GM18507 (cell line): ENCODE data around the gene DNM2.
"Not testable (repeated sequence)": the region's sequence is repeated elsewhere in the genome, so short reads cannot be mapped to it uniquely, and the experiment has no call there.

Experiments used
- DNase-seq: peaks from one replicate; pipeline ENCODE4 v3.0.0; 2011; ENCODE audit warnings: low read depth; ENCODE audit not compliant: insufficient read length; ENCODE audit errors: extremely low spot score
- FAIRE-seq: peaks from 2 replicates; lab custom pipeline; 2011; peaks lifted over from hg19 to GRCh38; lab: Jason Lieb, UNC

The DNM2 gene

DNA sequence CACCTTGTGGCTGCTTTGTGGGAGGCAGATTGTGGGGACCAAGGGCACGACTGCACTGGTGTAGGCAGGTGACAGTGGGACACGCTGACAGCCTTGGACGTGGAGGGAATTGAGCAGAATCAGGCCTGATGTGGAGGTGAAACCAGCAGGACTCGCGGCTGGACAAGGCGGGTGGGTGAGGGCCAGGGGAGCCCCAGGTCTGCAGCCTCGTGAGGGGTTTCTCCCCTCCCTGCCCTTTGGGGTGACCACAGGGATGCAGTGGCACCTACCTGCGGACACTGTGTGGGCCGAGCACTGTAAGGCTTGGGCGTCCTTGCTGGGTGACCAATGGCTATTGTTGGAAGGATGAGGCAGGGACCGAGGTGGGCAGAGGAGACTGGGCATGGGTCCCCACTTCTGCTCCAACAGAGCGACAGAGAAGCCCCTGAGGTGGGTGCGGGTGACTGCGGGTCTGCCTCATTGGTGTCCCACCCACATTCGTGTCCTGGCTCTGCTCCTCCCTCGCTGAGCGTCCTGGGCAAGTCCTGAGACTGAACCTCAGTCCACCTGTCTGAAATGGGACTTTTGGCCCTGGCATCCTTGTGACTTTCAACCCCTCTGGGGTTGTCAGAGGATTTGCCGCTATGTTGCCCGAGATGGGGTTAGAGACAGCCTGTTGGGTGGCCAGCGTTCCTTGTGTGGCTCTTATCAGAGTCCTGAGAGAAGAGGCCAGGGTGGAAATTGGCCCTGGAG lies 30.5 kb downstream of the DNM2 start:
- FAIRE-seq (no peak), DNase-seq (no peak)

DNA sequence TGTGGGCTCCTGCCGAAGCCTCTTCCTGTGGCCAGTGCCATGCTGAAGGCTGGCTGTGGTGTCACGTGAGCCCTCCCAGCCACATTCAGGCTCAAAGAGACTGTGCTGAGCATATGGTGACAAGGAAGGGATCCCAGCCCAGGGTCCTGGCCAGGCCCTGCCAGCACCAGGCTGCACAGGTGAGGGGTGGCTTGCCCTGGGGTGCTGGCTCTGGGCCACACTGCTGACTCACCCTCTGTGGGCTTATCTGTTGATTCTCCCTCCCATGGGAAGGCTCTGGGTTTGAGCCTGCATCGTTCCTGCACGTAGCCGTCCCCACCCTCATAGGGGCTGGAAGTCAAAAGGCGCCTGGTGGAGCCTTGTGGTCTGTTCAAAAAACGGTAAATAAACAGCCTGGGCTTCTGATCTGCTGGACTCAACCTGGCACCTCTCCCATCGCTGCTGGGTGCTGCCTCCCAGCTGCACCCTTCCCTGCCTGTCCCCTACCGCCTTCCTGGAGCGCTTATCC lies 31.1 kb downstream of the DNM2 start:
- DNase-seq, result no peak
- FAIRE-seq, result no peak

DNA sequence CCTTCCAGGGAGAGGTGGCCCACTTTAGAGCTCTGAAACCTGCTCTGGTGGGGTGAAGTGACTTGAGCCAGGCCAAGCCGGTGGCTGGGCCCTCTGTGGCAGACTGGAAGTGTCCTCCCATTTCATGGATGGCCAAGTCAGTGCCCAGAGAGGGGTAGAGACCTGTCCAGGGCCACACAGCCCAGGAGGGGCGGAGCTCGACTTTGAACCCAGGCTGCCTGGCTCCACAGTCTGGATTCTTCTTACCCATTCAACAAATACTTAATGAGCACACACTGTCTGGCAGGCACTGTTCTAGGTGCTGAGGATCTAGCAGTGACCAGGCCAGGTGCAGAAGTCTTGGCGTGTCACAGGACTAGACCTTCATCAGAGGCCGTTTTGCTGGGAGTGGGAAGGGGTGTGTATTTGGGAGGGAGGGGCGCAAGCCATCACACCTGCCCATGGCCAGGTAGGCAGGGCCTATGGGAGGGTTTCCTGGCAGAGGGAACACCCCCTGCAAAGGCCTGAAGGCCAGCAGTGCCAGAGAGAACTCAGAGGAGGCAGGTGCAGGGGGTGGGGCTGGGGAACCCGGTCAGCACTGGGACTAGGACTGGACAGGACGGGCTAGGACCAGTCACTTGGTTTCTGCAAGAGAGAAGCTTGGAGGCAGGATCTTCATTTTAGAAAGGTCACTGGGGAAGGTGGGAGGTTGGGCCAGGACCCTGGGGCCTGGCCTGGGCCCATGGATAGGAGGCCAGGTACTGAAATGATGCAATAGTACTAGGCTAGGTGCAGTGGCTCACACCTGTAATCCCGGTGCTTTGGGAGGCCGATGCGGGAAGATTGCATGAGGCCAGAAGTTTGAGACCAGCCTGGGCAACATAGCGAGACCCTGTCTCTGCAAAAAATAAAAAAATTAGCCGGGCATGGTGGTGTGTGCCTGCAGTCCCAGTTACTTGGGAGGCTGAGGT lies 31.8 kb downstream of the DNM2 start:
- FAIRE-seq (no peak), DNase-seq (no peak)

DNA sequence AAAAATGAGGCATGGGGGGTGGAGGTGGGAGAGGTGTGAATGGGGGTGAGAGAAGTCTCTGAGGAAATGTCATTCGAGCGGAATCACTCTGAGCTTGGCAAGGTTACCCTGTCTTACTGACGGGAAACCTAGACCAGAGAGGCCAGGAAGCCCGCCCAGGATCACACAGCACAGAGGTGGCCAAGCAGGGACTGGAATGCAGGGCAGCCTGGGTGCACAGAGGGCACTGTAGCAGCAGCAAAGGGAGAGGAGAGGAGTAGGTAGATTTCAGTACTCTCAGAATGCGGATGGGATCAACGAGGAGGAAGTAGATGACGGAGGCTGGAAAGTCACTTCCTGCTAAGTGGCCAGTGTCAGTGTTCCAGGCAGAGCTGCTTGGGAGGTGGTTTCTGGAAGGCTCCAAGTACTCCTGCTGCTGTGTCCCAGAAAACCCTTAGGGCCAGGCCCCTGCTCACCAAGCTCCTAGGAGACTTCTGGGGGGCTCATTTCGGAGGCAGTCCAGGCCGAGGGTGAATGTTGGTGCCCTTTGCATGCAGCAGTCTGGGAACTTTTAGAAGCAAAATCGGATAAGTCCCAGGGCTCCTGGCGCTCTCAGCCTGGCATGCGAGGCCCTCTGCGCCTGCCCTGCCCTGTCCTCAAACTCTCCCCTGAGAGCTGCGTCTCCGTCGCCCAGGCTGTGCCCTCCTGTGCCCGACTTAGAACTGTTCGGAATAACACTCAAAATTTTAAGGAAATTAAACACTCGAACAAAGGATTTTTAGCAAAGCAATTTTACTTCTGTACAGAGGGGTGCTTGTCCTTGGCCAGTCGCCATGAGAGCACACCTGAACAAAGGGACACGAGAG lies 33.5 kb downstream of the DNM2 start:
- DNase-seq (no peak), FAIRE-seq (no peak)

DNA sequence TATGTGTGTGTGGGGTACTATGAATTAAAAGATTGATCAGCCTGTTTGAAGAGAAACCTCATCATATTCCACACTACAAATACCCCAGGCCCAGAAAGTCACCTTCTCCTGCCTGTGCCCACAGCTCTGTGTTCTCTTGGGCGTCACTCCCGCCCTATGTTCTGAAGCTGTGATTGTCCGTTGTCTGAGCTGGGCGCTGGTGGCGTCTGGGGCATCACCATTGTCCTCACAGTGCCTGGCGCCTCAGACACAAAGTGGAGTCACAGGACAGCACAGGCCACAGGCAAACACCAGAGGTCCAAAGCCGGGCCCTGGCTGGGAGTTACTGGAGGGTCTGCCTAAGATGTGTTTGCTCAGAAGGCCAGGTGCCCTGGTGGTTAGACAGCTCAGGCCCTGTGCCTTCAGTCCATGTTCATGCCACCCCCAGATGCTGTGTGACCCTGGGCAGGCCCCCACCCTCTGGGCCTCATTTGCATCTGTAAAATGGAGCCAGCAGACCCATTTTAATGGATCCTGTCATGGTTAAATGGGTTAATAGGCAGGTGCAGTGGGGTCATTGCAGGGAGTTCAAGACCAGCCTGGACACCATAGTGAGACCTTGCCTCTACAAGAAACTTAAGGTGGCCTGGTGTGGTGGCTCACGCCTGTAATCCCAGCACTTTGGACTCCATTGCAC lies 34.5 kb downstream of the DNM2 start:
- DNase-seq (no peak), FAIRE-seq (no peak)

DNA sequence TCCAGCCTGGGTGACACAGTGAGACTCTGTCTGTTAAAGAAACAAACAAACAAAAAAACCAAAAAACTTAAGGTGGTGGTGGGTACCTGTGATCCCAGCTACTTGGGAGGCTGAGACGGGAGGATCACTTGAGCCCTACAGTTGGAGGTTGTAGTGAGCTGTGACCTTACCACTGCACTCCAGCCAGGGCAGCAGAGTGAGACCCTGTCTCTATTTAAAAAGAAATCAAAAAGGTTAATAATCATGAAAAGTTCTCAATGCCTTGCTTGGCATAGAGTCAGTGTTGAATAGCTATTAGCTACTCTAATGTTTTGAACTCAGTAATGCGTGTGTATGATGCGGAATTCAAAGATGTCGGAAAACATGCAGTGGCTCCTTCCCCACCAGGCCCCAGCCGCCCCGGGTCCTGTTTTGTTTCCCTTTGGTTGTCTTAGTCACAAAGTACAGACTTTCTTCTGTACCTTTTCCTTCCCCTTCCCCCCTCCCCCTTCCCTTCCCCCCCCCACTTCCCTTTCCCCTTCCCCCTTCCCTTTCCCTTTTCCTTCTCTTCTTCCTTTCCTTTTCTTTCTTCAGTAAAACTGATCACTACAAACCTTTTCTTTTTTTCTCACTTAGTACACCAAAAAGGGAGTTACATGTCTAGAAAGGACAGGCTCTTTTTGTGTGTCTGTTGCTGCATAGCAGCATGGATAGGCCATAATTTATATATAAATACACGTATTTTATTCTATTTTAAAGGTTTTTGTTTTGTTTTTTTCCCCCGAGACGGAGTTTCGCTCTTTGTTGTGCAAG lies 35.2 kb downstream of the DNM2 start:
- no peak for DNase-seq

DNA sequence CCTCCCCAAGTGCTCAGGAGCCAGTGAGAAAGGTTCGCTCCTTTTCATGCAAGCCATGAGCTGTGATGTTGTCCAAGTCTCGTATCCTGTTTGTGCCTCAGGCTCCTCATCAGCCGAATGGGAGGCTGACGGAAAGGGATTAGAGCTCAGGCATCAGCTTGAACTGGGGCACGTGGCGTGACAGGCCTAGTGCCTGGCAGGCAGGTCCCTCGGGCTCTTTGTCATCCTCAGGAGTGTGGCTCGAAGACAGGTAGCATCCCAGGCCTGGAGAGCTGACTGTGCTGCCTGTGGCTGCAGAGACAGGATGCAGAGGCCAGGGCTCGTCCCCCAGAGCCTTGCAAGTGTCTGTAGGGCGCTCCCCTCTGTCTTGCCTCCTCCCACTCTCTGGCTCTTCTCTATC lies 38.5 kb downstream of the DNM2 start:
- no peak for FAIRE-seq
- DNase-seq, result no peak

More for the DNA sequence above, 35.2 kb downstream of the DNM2 start:
- no peak for FAIRE-seq

DNA sequence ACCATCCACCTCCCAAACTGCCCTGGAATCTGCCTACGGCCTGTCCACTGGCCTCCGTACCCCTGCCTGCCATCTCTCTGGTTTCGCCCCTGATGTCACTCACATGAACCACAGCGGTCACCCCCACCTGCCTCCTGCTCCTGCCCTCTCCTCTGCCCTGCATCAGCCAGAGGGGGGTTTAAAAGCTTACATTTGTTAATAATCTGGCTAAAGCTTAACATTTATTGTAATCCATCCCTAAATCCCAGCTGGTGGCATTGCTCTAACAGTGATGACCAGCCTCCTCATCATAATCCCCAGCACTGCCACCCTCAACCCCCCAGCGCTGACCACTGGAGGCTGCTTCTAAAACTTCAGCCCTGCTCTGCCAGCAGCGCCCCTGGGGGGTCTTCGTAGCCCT lies 38.9 kb downstream of the DNM2 start:
- DNase-seq (no peak), FAIRE-seq (no peak)

DNA sequence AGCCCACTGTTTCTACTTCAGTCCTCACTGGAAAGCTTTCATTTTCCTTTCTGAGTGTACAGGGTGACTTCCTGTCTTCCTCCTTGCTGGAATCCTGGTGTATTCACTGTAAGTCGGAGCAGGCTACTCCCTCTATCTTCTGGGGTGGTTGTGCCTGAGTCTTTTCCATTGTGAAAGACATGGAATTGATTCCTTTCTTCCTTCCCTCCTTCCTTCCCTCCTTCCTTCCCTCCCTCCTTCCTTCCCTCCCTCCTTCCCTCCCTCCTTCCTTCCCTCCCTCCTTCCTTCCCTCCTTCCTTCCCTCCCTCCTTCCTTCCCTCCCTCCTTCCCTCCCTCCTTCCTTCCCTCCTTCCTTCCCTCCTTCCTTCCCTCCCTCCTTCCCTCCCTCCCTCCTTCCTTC lies 40.2 kb downstream of the DNM2 start:
- DNase-seq, FAIRE-seq: not testable (repeated sequence)

DNA sequence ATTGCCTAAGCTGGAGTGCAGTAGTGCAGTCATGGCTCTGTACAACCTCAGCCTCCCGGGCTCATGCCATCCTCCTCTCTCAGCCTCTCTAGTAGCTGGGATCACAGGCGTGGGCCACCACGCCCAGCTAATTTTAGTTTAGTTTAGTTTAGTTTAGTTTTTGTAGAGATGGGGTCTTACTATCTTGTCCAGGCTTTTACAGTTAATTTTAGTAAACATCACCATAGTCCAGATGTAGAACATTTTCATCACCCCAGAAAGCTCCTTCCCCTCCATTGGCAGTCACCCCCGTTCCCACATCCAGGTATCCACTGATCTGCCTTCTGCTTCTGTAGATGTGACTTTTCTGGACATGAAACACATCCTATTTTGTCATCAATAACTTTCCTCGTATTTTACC lies 41.1 kb downstream of the DNM2 start:
- DNase-seq (no peak), FAIRE-seq (no peak)

DNA sequence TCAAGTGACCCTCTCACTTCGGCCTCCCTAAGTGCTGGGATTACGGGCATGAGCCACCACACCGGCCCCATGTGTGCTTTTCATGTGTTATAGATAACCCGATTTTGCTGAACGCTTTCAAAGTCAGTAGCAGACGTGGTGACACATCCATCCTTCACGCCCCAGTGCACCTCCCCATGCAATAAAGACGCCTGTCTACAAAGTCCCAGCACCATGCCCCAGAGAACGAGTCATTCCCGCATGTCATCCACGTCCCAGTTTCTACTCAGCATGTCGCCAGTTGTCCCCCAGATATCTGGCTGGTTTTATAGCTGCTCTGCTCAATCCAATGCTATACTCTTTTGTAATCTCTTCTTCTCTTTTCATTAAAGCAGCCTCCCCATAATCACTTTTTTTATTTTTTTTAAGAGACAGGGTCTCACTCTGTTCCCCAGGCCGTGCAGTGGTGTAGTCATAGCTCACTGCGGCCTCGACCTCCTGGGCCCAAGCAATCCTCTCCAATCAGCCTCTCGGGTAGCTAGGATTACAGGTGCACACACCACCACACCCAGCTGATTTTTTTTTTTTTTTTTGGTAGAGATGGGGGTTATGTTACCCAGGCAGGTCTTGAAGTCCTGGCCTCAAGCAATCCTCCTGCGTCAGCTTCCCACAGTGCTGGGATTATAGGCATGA lies 42.5 kb downstream of the DNM2 start:
- peak; percentile 20 for DNase-seq

DNA sequence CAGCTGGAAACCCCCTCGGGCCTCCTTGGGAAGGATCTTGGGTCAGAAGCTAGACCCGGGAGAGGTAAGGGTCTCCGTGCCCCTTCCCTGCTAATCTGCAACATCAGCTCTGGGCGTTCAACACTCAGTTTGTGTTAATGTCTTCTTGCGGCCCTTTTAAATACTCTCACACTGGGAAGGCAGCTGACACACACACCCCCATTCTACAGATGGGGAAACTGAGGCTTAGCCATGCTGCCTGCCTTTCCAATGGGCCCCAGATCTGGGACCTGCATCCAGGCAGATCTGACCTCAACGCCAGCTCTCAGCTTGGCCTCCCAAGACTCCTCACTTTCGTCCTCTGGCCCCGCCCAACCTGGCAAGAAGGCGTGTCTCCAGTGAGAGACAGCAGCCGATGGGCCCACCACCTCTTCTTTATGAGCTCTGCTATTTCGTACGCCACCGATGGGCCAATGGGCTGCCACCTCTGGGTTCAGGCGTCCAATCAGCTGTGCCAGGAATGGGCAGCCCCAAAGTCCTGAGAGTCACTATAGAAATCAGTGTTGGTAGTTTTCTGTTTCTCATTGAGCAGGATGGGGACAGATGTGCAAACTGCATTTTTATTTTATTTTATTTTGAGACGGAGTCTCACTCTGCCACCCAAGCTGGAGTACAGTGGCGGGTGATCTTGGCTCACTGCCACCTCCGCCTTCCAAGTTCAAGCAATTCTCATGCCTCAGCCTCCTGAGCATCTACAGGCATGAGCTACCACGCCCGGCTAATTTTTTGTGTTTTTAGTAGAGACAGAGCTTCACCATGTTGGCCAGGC lies 43.8 kb downstream of the DNM2 start:
- FAIRE-seq (no peak), DNase-seq (no peak)

More for the DNA sequence above, 42.5 kb downstream of the DNM2 start:
- no peak for FAIRE-seq

DNA sequence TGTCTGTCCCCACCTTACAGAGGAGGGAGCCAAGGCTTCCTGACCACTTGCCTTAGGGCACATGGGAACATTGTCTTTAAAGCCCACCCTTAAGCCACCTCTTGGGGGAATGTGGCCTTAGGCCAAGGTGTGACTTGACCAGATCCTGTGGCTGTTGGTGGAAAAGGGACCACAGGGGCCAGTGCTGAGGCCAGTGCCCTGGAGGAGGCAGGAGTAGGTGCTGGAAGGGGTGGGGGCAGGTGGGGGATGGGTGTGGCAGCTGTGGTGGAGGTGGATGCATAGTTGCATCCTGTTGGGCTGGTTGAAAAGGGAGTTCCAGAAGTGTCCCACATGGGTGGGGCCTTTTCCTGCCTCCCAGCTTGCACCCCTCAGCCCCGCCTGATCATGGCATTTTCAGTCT lies 44.8 kb downstream of the DNM2 start:
- no peak for FAIRE-seq

DNA sequence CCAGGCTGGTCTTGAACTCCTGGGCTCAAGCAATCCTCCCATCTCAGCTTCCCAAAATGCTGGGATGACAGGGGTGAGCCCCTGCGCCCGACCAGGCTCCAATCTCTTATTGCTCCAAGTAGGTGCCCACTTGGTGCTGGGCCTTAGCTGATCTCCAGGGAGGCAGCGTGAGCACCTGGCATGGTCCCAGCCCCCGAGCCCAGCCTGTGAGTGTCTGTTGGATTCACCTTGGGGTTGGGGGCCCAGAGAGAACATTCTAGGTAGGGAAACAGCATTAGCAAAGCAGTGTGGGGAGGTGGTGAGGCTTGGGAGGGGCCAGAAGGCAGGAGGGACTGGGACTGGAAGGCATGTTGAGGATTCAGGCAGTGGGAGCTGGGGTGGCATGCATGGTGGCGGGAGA lies 45.5 kb downstream of the DNM2 start:
- DNase-seq (no peak), FAIRE-seq (no peak)

More for the DNA sequence above, 44.8 kb downstream of the DNM2 start:
- DNase-seq, result no peak

DNA sequence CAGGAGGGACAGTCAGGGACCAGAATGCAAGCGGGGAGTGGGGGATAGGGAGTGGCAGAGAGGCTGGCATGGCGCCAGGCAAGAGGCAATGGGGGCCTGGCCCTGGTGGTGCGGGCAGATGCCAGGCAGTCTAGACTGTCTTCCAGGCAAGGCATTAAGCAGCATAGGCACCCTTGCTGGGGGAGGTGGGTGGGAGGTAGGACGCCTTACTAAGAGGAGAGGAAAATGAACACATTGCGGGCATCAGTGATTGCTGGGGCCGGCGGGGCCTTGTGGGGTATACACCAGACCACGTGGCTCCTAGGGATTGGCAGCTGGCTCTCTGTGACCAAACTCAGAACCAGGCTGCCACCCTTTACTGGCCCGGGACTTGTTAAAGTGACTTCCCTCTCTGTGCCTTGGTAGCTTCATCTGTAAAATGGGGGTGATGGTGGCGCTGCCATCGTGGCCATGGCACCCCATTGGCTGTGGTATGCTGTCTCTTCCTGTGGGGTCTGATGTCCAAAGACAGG lies 46.0 kb downstream of the DNM2 start:
- DNase-seq (no peak), FAIRE-seq (no peak)

DNA sequence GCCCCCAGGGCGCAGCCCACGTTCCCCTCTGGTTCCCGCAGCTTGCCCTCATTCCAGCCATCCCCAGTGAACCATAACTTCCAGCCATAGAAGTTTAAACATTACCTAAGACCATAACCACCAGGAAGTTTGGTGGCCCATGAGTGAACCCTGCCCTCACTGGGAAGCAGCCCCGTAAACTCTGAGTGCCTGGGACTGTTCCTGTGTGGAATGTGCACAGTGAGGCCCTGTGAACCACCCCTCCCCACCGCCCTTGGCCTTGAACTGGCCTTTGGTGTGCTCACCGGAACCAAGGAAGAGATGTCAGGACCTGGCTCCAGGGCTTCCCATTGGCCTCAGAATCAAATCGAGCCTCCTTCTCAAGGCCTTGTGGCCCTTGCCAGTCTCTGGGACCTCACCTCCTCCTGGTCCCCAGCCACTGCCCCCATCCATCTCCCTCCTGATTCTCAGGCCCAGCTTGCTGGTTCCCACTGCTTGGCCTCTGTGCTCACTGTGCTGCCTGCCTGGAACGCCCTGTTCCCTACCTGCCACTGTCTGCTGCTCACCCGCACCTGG lies 46.5 kb downstream of the DNM2 start:
- FAIRE-seq, result no peak
- no peak for DNase-seq
